Chondrocyte (in vitro differentiated cells): ENCODE data around the gene EMSY. TPM values are rescaled to one million over a fixed set of nuclear protein-coding genes. Genes with fewer than 3 reads are reported as not detected.

Experiments used
- DNase-seq: peaks from one replicate; pipeline ENCODE4 v3.0.0; 2021; ENCODE audit warnings: mixed read lengths, low spot score
- H3K27ac Mint-ChIP-seq: one replicate; pipeline ENCODE4 v1.8.0; 2021; ENCODE audit warnings: mild to moderate bottlenecking, moderate library complexity, mixed read lengths; ENCODE audit not compliant: unreplicated experiment
- H3K27me3 Mint-ChIP-seq: 2 replicates; pipeline ENCODE4 v1.8.0; 2021; ENCODE audit warnings: low read depth, mixed read lengths
- H3K36me3 Mint-ChIP-seq: 2 replicates; pipeline ENCODE4 v1.8.0; 2021; ENCODE audit warnings: low read depth, mixed read lengths
- H3K4me1 Mint-ChIP-seq: 2 replicates; pipeline ENCODE4 v1.8.0; 2021; ENCODE audit warnings: low read depth, mild to moderate bottlenecking, mixed read lengths
- H3K4me3 Mint-ChIP-seq: one replicate; pipeline ENCODE4 v1.8.0; 2021; ENCODE audit warnings: mild to moderate bottlenecking, moderate library complexity, mixed read lengths; ENCODE audit not compliant: unreplicated experiment
- H3K9me3 Mint-ChIP-seq: 2 replicates; pipeline ENCODE4 v1.8.0; 2021; ENCODE audit warnings: low read depth, mixed read lengths
- total RNA-seq: library from RNA; stranded (reverse); gene quantifications from 3 replicates; pipeline ENCODE4 v1.2.1, GENCODE V29; 2021
- TF ChIP-seq, protein P1 (sequence below): fragments of 200-600 bp; sonication (generic); IDR thresholded peaks from 2 replicates; pipeline ENCODE4 v1.5.0; 2021; ENCODE audit warnings: antibody characterized with exemption, mild to moderate bottlenecking, moderate library complexity

EMSY gene
- total RNA-seq, 1 donor from 2014 or later, result 17.1 TPM

DNA sequence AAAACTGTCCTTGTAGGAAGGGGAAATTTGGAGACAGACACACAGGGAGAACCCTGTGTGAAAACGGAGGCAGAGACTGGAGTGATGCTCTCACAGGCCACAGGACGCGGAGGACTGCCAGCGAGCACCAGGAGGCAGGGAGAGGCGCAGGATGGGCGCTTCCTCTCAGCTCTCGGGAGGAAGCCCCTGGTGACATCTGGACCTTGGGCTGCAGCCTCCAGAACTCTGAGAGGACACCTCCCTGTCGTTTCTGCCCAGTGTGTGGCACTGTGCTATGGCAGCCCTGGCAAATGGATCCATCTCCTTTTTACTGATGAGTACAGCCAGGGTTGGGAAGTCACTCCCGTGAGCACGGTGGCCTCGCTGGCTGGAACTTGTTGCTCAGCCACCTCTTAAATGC, 151.8 kb downstream of the EMSY start:
- H3K4me3 Mint-ChIP-seq, result no peak overlapping the region
- H3K9me3 Mint-ChIP-seq, result peaks cover 6% of the 10 kb centered on the region
- no peaks in the 10 kb centered on the region for H3K27me3 Mint-ChIP-seq
- TF ChIP-seq, protein P1, sequence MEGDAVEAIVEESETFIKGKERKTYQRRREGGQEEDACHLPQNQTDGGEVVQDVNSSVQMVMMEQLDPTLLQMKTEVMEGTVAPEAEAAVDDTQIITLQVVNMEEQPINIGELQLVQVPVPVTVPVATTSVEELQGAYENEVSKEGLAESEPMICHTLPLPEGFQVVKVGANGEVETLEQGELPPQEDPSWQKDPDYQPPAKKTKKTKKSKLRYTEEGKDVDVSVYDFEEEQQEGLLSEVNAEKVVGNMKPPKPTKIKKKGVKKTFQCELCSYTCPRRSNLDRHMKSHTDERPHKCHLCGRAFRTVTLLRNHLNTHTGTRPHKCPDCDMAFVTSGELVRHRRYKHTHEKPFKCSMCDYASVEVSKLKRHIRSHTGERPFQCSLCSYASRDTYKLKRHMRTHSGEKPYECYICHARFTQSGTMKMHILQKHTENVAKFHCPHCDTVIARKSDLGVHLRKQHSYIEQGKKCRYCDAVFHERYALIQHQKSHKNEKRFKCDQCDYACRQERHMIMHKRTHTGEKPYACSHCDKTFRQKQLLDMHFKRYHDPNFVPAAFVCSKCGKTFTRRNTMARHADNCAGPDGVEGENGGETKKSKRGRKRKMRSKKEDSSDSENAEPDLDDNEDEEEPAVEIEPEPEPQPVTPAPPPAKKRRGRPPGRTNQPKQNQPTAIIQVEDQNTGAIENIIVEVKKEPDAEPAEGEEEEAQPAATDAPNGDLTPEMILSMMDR, result no peak
- H3K27ac Mint-ChIP-seq, result no peak overlapping the region
- peaks cover 14% of the 10 kb centered on the region for H3K4me1 Mint-ChIP-seq
- no peaks in the 10 kb centered on the region for H3K36me3 Mint-ChIP-seq
- DNase-seq, result no peak

DNA sequence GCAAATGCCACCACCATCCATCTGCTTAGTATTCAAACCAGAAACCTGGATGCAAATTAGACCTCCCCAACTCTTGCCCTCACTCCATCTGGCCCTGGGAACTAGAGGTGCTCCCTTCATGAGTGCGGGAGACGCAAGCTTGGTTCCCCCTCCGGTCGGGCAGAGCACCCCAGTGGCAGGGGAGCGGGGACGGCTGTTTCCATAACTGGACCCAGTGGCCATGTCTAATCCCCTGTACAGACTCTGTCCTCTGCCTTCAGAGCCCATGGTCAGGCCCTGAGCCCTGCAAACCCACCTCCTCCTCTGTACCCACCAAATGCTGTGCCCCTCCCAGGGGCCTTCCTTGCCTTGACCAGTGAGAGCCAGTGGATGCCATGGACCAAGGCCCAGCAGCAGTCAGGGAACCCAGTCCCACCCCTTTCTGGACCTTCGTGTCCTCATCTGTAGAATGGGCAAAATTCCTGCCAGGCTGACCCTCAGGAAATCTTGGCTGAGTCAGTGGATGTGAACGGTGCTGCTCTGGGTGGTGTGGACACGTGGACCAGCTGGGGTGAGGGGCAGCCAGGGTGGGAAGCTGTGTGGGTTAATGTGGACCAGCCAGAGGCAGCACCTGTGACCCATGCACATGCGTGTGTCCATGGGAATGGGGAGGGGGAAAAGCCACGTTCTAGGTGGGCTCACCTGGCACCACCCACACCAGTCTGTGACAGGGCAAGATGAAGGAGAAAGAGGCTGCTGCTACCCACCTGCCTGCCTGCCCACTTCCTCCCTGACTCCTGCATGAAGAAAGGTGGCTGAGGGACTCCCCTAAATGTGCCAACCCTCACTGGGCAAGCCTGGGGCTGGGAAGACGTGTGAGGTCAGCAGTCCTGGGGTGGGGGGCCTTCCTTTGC, 153.0 kb downstream of the EMSY start:
- peaks cover 6% of the 10 kb centered on the region for H3K9me3 Mint-ChIP-seq
- no peak for DNase-seq
- H3K36me3 Mint-ChIP-seq, result no peaks in the 10 kb centered on the region
- peaks cover 21% of the 10 kb centered on the region for H3K4me1 Mint-ChIP-seq
- no peak overlapping the region for H3K4me3 Mint-ChIP-seq
- TF ChIP-seq, protein P1, result no peak
- no peaks in the 10 kb centered on the region for H3K27me3 Mint-ChIP-seq
- no peak overlapping the region for H3K27ac Mint-ChIP-seq

DNA sequence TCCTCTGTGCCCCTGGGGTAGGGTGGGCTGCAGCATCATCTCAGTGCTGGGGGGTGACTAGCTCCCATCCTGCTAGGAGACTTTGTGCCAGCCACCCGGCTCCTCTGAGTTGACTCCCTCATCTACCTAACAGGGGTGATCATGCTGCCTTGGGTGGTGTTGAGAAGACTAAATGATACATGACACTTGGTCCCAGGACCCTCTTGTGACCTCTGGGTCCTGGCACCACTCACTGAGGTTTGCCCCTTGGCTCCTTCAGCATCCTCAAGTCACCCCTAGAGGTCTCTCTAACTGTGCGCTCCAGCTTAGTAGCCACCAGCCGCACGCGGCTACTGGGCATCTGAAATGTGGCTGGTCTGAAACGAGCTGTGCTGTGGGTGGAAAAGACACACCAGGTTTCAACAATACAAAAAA, 153.6 kb downstream of the EMSY start:
- DNase-seq, result no peak
- H3K4me1 Mint-ChIP-seq, result peaks cover 27% of the 10 kb centered on the region
- no peak overlapping the region for H3K27ac Mint-ChIP-seq
- TF ChIP-seq, protein P1, result peak; percentile 77
- H3K9me3 Mint-ChIP-seq, result peaks cover 6% of the 10 kb centered on the region
- H3K36me3 Mint-ChIP-seq, result no peaks in the 10 kb centered on the region
- no peaks in the 10 kb centered on the region for H3K27me3 Mint-ChIP-seq
- H3K4me3 Mint-ChIP-seq, result no peak overlapping the region

DNA sequence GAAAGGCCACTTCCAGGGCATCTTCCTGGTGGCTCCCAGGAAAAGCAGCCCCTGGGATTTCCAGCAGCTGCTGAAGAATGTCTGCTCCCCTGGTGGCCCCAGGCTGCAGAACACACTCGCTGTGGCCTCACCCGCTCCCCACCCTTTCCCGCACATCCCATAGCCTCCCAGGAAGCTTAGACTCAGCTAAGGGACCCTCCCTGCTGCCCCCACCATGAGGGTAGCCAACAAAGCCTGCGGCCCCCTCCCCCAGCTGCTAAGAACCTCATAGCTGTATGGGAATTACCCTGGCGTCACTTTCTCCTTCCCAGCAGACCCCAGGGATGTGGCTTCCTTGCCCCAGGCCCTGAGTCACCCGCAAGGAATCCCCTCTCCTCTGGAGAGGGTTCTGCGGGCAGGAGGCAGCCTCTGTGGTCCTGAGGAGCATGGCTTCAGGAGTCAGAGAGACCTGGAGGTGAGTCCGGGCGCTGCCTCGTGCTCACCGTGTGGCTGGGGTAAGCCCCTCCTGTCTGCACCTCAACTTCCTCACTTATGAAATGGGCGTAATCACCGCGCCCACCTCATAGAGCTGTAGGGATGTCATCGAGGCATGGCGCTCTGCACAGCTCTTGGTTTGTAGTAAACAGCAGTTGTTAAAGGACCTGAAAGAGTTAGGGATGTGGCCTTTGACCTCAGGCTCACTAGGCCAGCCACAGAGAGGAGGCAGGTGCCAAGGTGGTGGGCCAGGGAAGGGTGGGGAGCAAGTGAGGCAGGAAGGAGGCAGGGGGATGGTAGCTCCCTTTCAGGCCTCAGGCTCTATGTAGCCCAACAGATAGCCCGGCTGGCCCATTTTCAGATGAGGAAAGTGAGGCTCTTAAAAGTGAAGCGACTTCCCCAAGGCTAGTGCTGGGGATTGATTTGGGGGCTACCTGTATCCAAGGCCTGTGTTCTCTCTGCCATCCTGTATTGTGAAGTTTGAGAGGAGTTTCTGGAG, 154.5 kb downstream of the EMSY start:
- H3K9me3 Mint-ChIP-seq, result peaks cover 4% of the 10 kb centered on the region
- TF ChIP-seq, protein P1, result no peak
- H3K36me3 Mint-ChIP-seq, result no peaks in the 10 kb centered on the region
- H3K27ac Mint-ChIP-seq, result peak overlapping the region; percentile 89
- peaks cover 33% of the 10 kb centered on the region for H3K4me1 Mint-ChIP-seq
- DNase-seq, result no peak
- no peaks in the 10 kb centered on the region for H3K27me3 Mint-ChIP-seq
- H3K4me3 Mint-ChIP-seq, result no peak overlapping the region

DNA sequence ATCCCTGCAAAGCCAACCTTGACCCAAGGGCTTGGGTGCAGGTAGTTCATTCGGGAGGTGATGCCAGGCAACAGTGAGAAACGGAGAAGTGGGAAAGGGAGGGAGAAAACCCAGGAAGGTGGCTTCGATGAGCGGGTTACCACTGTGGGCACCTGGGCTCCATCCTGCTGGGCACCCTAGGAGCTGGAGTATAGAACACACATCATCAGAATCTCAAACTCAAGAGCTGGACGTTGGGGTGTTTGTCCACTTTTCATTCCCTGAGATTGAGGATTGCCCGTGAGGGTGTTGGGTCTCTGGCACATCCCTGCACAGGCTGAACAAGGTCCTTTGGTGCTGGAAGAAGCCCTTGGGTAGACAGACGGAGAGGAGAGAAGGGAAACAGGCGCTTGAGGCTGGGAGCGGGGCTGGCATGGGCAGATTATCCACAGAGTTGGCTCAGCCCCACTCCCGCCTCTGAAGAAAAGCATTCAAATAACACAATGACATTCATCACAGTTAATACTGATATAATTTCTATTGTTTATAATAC, 155.4 kb downstream of the EMSY start:
- no peak overlapping the region for H3K27ac Mint-ChIP-seq
- H3K36me3 Mint-ChIP-seq, result no peaks in the 10 kb centered on the region
- H3K9me3 Mint-ChIP-seq, result no peaks in the 10 kb centered on the region
- H3K4me3 Mint-ChIP-seq, result no peak overlapping the region
- peaks cover 42% of the 10 kb centered on the region for H3K4me1 Mint-ChIP-seq
- DNase-seq, result no peak
- TF ChIP-seq, protein P1, result no peak
- no peaks in the 10 kb centered on the region for H3K27me3 Mint-ChIP-seq
